Measurements from ENCODE around the gene ZNF500.
"Not testable (repeated sequence)": the region's sequence is repeated elsewhere in the genome, so short reads cannot be mapped to it uniquely, and the experiment has no call there.

Gene ZNF500

DNA sequence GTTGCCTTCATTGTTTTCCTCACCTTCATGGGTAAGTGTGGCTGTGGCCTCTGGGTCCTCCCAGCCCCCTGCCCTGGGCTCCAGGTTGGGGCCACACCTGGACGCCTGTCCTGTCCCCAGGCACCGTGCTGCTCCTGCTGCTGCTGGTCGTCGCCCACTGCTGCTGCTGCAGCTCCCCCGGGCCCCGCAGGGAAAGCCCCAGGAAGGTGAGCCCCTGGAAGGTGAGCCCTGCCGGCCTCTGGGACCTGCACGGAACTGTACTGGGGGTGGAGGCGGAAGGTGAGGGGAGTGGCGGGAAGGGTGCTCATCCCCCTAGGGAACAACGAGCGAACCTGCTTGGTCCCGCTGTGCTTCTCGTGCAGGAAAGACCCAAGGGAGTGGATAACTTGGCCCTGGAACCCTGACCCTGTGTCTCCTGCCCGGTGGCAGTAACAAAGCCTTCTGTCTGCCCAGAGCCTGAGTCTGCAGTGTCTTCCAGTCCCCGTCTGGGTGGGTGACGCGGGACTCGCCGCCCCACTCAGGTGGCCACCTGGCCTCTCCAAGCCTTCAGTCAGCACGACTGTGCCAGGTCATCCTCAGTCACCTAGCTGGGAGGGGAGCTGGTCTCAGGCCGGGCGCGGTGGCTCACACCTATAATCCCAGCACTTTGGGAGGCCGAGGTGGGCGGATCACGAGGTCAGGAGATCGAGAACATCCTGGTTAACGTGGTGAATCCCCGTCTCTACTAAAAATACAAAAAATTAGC, 29.0 kb upstream of the ZNF500 start:
- DNase-seq: no peak

DNA sequence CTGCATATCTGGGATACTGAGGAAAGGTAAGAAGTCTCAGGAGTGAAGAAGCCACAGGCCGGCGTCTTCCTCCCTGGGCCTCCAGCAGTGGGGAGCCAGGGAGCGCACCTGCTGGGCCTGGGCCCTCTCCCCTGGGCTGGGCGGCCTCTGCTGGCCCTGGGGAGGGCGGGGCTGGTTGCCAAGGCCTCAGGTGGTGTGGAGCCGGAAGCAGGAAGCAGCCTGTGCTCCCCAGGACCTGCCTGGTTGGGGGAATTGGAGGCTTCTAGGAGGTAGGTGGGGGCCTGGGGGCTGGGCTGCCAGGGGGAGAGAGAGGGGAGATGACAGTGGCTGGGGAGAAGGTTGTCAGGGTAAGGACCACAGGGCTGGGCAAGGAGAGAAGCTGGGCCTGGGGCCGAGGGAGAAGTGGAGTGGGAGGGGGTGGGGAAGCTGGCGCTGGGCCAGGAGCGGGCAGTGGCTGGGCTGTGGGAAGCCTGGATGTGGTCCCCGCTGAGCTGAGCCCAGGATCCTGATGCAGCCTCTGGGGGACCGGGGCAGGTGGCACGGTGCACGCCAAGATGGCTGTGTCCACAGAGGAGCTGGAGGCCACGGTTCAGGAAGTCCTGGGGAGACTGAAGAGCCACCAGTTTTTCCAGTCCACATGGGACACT, 28.3 kb upstream of the ZNF500 start, which contains the start of gene SMIM22:
TSS of gene SMIM22 (plus strand) at position 189 of the 647 bp plus-strand sequence. CDS start at position 555, 366 bp downstream.
- no peak for DNase-seq

DNA sequence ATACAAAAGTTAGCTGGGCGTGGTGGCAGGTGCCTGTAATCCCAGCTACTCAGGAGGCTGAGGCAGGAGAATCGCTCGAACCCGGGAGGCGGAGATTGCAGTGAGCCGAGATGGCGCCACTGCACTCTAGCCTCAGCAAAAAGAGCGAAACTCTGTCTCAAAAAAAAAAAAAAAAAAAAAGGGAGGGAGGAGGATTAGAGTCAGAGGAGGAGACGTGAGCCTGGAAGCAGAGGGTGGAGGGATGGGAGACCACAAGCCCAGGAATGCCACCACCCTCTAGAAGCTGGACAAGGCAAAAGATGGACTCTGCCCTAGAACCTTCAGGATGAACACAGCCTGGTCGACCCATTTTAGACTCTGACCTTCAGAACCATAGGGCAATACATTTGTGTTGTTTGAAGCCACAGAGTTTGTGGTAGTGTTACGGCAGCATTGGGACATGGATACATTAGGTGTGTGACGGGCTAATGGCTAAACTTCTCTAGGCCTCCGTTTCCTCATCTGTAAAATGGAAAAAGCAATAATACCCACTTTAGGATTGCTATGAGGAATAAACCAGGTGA, 26.1 kb upstream of the ZNF500 start:
- no peak for DNase-seq

DNA sequence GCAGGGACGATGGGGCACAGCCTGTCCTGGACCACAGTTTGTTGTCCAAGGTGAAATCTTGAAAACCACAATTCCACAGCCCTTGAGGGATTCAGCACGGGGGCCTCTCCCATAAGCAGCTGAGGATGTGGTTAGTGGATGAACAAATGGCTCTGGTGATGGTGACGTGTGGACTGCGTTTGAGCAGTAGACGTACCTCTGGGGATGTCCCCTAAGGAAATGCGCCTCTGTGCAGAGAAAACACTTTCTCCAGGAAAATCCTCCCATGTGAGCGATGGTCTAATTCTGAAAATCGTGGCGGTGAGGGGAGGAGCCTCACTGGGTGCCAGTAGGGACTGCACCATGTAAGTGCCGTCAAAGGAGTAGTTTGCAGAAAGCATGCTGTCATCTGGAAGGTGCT, 23.9 kb upstream of the ZNF500 start:
- no peak for DNase-seq

DNA sequence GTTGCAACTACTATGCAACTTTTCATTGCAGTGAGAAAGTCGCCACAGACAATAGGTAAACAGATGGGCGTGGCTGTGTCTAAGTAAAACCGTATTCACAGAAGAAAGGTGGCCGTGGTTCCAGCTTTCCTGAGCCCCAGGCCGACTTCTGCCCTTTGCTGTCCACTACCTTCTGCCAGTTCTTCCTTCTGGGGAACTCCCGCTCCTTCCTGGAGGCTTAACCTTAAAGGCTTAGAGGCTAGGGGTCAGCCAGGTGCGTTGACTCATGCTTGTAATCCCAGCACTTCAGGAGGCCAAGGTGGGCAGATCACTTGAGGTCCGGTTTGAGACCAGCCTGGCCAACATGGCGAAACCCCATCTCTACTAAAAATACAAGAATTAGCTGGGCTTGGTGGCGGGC, 23.3 kb upstream of the ZNF500 start:
- no peak for DNase-seq

DNA sequence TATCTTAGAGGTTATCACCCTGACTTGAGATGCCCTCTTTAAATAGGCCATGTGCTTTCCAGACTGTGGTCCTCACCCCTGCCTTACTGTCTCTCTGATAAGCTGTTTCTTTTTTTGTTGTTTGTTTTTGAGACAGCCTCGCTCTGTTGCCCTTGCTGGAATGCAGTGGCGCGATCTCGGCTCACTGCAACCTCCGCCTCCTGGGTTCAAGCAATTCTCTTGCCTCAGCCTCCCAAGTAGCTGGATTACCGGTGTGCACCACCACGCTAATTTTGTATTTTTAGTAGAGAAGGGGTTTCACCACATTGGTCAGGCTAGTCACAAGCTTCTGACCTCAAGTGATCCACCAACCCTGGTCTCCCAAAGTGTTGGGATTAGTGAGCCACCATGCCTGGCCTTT, 21.9 kb upstream of the ZNF500 start:
- DNase-seq: no peak

DNA sequence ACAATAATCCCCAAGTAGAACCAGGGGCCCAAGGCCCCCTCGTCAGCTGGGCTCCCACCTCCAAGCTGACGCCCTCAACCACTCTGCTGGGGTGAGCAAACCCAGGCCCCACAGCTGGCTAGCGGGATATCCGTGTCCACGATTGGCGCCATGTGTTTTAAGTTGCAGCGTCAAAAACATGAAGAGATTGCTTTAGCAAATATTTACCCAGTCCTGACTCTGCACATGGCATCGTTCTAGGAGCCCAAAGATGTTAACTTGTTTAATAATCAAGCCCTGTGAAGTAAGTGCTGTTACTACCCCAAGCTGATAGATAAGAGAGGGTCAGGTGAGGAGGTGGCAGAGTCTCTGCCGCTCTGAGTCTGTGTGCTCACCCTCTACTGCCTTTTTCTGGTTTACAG, 21.5 kb upstream of the ZNF500 start:
- DNase-seq: no peak

DNA sequence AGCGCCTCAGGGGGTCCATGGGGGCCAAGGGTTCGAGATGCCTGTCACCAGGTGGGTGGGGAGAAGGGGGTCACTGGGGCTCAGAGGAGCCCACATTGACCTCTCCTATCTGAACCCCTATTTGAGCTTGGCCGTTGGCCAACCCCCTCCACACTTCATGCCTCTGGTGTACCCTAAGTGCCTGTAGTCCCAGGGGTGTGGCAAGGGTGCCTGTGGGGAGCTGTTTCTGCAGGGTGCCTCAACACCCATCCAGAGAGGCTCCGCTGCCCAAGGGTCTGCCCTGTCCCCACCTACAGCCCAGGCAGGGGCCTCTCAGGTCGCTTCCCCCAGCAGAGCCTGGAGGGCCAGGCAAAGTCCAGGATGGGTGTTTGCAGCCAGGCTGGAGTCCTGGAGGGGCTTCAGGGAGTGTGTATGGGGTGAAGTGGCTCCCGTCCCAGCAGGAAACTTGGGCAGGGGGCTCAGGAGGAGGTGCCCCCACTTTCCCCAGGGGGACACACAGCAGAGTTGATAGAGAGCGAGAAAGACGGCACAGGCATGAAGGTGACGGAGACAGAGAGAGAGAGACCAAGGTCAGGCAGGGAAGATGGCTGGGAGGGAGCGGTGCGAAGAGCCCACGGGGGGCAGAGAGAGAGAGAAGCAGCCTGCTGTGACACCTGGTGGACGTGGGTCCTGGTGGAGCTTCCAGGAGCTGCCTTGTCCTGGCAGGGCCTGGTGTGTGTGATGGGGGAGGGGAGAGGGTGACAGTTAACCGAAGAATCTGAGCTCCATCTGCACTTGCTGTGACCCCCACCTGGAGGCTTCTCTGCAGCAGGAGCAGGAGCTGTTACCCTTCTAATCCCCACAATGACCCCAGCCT, 20.9 kb upstream of the ZNF500 start, which contains the start of gene SEPTIN12:
TSS of gene SEPTIN12 (minus strand) at position 719 of the 856 bp plus-strand sequence. CDS start at position 19, 700 bp downstream.
- no peak for DNase-seq

DNA sequence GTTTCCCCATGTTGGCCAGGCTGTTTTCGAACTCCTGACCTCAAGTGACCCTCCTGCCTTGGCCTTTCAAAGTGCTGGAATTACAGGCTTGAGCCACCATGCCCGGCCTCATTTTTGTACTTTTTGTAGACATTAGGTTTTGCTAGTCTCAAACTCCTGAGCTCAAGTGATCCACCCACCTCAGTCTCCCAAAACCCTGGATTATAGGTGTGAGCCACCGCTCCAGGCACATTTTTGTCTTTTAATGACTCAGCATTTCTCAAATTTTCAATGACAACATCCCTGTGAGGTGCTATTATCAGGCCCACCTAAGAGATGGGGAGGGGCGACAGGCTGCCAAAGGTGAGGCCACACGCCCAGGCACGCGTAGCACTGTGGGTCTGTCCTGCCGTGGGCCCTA, 20.1 kb upstream of the ZNF500 start:
- no peak for DNase-seq

DNA sequence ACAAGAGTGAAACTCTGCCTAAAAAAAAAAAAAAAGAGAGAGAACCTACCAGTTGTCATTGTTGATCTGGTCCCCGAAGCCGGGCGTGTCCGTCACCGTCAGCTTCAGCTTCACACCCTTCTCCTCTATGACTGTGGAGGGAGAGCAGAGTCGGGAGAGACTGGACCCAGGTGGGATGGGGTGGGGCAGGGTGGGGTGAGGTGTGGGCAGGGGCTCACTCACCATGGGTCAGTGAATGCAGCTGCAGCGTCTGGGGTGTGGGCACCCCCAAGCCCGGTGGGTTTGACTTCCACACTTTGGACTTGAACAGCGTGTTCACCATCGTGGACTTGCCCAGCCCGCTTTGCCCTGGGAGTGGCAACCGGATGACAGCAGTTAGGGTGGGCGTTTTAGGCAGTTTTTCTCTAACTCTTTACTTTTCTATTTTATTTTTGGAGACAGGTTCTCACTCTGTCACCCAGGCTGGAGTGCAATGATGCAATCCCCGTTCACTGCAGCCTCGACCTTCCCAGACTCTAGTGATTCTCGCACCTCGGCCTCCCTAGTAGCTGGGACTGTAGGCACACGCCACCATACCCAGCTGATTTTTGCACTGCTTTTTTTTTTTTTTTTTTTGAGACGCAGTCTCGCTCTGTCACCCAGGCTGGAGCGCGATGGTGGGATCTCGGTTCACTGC, 18.9 kb upstream of the ZNF500 start:
- no peak for DNase-seq

DNA sequence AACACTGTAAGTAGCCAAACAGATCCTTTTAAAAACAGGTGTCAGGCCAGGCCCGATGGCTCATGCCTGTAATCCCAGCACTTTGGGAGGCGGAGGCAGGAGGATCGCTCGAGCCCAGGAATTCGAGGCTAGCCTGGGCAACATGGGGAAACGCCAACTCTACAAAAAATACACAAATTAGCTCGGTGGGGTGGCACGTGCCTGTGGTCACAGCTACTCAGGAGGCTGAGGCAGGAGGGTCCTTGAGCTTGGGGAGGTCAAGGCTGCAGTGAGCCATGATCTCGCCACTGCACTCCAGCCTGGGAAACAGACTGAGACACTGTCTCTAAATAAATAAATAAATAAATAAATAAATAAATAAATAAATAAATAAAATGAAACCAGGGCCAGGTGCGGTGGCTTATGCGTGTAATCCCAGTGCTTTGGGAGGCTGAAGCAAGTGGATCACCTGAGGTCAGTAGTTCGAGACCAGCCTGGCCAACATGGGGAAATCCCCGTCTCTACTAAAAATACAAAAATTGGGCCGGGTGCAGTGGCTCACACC, 17.6 kb upstream of the ZNF500 start:
- DNase-seq: not testable (repeated sequence)

DNA sequence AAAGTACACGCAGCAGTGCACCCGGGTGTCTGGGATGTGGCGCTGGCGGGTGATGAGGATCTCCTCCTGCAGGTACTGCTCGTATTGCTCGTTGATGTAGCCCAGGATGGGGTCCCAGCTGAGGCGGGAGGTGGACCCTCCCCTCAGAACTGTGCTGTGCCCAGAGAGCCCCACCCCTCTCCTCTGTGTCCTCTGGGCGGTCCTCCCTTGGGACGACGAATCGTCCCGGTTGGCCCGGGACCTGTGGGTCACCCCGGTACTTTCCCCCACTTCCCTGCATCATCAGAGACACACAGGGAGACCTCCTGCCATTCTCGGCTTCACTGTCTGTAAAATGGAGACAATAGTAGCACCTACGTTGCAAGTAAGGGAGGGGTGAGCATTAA, 17.0 kb upstream of the ZNF500 start:
- no peak for DNase-seq

DNA sequence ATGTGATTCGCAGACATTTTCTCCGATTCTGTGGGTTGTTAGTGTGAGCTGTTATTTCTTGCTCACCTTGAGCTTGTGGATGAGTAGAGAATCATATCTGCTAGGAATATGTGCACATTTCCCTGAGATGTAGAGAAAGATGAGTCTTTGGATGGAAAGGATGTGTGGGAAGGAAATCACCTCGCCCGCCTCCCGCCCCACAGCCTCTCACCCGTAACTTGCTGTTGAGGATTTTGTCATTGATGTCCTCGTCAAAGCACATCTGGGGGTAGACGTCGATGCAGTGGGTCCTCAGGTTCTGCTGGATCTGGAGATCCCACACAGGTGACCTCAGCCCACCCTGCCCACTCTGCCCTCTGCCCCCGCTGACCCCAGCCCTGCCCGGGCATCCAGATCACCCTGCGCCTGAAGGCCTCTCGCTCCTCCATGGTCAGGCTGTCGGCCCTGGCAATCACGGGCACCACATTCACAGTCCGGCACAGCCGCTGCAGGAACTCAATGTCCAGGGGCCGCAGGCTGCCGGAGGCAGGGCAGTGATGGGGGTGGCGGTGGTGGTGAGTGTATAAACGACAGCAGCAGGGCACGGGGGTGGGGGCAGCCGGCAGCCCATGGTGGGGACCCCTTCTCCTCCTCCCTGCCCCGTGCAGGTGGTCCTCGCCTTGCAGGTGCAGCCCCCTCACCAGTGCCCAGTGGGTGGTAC, 16.4 kb upstream of the ZNF500 start:
- DNase-seq: no peak

DNA sequence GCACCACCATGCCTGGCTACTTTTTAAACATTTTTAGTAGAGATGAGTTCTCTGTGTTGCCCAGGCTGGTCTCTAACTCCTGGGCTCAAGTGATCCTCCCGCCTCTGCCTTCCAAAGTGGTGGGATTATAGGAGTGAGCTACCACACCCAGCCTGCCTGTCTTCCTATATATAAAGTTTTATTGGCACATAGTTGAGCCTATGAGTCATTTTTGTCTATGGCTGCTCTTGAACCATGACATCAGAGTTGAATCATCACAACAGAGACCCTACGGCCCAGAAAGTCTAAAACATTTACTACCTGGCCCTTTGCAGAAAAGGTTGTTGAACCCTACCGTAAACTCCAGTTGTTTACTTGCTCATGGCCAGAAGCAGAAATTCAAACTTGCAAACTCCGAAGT, 13.3 kb upstream of the ZNF500 start:
- DNase-seq: no peak

DNA sequence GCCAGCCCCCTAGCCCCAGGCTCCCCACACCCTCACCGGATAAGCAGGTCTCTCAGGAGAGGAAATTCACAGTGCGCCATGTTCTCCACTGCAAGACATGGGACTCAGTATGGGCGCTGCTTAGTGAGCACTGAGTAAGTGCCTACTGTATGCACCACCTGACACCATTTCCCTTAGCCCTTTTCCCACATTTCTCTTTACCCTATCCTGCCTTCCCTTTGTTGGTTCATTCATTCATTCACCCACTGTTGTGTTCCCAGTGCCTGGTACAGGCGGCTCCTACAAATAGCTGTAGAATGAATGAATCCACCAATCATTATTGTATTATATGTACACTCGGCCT, 11.1 kb upstream of the ZNF500 start:
- no peak for DNase-seq

DNA sequence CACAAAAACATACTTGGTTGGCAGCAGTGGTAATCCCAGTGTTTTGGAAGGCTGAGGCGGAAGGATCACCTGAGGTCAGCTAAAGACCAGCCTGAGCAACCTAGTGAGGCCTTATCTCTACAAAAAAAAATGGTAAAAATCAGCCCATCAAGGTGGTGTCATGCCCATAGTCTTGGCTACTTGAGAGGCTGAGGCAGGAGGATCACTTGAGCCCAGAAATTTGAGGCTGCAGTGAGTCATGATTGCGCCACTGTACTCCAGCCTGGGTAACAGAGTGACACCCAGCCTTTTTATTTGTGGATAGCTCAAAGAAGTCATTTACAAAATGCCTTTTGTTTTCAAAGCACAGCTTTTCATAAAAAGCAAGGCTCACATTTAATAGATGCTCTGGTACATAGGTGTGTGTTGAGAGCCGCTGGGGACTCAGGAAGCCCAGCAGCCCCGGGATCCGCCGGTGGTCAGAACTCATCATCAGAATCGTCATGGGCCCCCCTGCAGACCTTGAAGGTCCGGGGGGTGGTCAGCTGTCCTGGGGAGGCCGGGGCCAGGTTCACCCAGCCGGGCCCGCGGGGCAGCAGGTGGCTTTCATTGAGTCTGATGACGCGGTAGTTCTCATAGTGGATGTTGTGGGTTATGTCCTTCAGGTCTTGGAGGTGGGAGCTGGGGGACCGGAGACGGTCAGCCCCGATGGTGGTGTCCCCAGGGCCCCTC, 10.5 kb upstream of the ZNF500 start:
- DNase-seq: no peak

DNA sequence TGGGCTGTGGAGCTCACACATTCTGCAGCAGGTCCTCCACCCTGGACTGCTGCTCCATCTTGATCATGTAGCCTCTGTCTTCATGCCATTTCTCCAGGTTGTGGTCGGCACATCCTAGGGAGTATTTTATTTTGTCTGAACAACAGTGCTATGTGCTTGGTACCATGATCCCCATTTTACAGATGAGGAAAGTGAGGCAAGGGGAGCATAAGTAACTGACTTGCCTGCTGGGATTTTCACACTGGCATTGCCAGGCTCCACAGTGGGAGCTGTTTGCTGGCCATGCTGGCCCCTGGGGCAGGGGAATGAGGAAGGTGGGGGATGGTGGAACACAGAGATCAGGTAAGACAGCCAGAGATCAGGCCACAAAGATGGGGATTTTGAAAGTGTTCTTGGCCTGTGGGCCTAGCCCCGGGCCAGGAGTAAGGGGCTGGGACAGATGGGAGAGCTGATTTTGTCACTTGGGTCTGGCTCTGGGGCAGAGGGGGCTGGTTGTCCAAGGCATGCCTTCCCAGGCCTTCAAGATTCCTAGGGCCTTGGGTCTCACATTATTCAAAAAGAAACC, 9.3 kb upstream of the ZNF500 start:
- no peak for DNase-seq

DNA sequence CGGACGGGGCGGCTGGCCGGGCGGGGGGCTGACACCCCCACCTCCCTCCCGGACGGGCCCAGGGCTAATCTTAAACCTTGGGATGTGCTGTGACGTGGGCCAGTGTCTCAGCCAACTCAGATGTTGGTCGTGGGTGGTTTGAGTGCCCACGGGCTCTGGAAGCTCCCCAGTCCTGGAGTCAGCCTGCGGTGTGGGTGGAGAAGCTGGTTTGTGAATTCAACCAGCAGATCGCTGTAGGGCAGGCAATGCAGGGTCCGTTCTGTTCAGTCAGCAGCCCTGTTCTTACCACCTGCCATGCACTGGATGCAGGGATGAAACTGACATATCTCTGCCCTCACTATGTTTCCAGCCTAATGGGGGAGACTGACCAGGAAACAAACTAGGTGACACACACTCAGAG, 8.0 kb upstream of the ZNF500 start:
- DNase-seq: no peak

DNA sequence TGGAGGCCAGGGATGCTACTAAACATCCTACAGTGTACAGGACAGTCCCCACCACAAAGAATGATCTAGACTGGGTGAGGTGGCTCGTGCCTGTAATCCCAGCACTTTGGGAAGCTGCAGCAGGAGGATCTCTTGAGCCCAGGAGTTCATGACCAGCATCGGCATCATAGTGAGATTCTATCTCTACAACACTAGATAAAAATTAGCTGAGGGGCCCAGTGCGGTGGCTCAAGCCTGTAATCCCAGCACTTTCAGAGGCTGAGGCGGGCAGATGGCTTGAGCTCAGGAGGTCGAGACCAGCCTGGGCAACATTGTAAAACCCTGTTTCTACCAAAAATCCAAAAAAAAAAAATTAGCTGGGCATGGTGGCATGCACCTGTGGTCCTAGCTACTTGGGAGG, 5.4 kb upstream of the ZNF500 start:
- DNase-seq: no peak

DNA sequence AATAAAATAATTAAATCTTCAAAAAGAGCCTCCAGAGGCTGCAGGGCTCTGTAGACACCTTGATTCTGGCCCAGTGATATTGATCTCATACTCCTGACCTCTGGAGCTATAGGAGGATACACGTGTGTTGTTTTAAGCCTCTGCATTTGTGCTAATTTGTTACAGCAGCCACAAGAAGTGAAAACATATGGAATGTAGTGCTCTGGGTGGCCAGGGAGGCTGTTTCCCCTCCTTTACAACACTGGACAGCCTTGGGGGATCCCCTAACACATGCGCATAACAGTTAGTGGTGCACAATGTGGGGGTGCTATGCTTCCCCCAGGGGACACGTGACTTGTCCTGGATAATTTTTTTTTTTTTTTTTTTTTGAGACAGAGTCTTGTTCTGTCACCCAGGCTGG, 4.7 kb upstream of the ZNF500 start:
- no peak for DNase-seq

DNA sequence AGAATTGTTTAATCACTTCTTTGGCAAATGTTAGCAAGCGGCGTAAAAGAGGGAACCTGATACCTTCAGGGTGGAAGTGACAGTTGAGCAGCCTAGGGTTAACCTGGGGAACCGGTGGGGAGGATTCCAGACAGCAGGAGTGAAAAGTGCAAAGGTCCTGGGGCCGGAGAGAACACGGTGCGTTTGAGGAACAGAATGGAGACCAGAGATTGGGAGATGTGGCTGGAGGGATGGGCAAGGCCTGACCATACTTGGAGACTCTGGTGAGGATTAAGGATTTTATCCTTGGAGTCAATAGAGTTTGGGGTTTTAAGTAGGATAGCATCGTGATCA, 2.3 kb upstream of the ZNF500 start:
- DNase-seq: no peak
